Parathyroid adenoma (tissue), 2 donors: ENCODE results near the gene BUB3.

ENCODE experiments used
- H2AFZ ChIP-seq: fragments of 300-600 bp; sonication (generic); one replicate; pipeline ENCODE4 v1.7.0; 2017; ENCODE audit warnings: antibody characterized with exemption, mild to moderate bottlenecking
- H3K27ac ChIP-seq: fragments of 300-600 bp; sonication (generic); one replicate; pipeline ENCODE4 v1.7.0; 2017
- H3K27me3 ChIP-seq: fragments of 300-600 bp; sonication (generic); one replicate; pipeline ENCODE4 v1.7.0; 2017; ENCODE audit warnings: low read length; ENCODE audit not compliant: control insufficient read depth, insufficient read depth
- H3K36me3 ChIP-seq: fragments of 300-600 bp; sonication (generic); one replicate; pipeline ENCODE4 v1.7.0; 2017; ENCODE audit warnings: low read length; ENCODE audit not compliant: control insufficient read depth, insufficient read depth
- H3K4me1 ChIP-seq: fragments of 300-600 bp; sonication (generic); one replicate; pipeline ENCODE4 v1.7.0; 2017; ENCODE audit warnings: control low read depth
- H3K4me2 ChIP-seq: fragments of 300-600 bp; sonication (generic); one replicate; pipeline ENCODE4 v1.7.0; 2017; ENCODE audit warnings: low read length
- H3K4me3 ChIP-seq: fragments of 300-600 bp; sonication (generic); one replicate; pipeline ENCODE4 v1.7.0; 2017; ENCODE audit warnings: low read depth, low read length
- H3K79me2 ChIP-seq: fragments of 300-600 bp; sonication (generic); one replicate; pipeline ENCODE4 v1.7.0; 2017; ENCODE audit warnings: control low read depth
- H3K9ac ChIP-seq: fragments of 300-600 bp; sonication (generic); one replicate; pipeline ENCODE4 v1.7.0; 2017; ENCODE audit warnings: mild to moderate bottlenecking
- H3K9me3 ChIP-seq: fragments of 300-600 bp; sonication (generic); one replicate; pipeline ENCODE4 v1.7.0; 2017; ENCODE audit warnings: low read length; ENCODE audit not compliant: control insufficient read depth
- CTCF ChIP-seq: fragments of 300-600 bp; sonication (generic); IDR thresholded peaks from one replicate; pipeline ENCODE4 v1.7.0; 2017; ENCODE audit warnings: antibody characterized with exemption, mild to moderate bottlenecking
- donor health status: primary hyperparathyroidism.

BUB3 gene

GRCh38 chr10:123140983-123141390 is 13.2 kb upstream of the BUB3 start:
- Histone ChIP-seq H3K79me2 (no peaks in the 10 kb centered on the region), H3K9ac (no peak overlapping the region), H3K4me3 (no peak overlapping the region), H3K27ac (no peak overlapping the region), H3K36me3 (no peaks in the 10 kb centered on the region), H3K4me1 (no peaks in the 10 kb centered on the region), H3K9me3 (no peaks in the 10 kb centered on the region), H3K4me2 (no peak overlapping the region), H2AFZ (no peak overlapping the region), H3K27me3 (peaks cover 3% of the 10 kb centered on the region)
- no peak for TF ChIP-seq CTCF

- Histone ChIP-seq H3K4me1 (no peaks in the 10 kb centered on the region), H3K9ac (no peak overlapping the region), H3K27me3 (peaks cover 4% of the 10 kb centered on the region), H3K27ac (no peak overlapping the region), H3K9me3 (no peaks in the 10 kb centered on the region), H3K79me2 (no peaks in the 10 kb centered on the region), H2AFZ (no peak overlapping the region), H3K4me2 (no peak overlapping the region), H3K4me3 (no peak overlapping the region), H3K36me3 (no peaks in the 10 kb centered on the region)
- TF ChIP-seq CTCF, result no peak
These were observed 12.2 kb upstream of the BUB3 start for GRCh38 chr10:123141791-123142700.

- no peak overlapping the region for H3K9ac ChIP-seq
- no peaks in the 10 kb centered on the region for H3K4me1 ChIP-seq
- H3K27me3 ChIP-seq, result peaks cover 8% of the 10 kb centered on the region
- H3K4me3 ChIP-seq, result no peak overlapping the region
- TF ChIP-seq CTCF, result no peak
- no peaks in the 10 kb centered on the region for H3K36me3 ChIP-seq
- no peaks in the 10 kb centered on the region for H3K79me2 ChIP-seq
- no peaks in the 10 kb centered on the region for H3K9me3 ChIP-seq
- no peak overlapping the region for H3K4me2 ChIP-seq
- H3K27ac ChIP-seq, result no peak overlapping the region
- no peak overlapping the region for H2AFZ ChIP-seq
These were observed 11.5 kb upstream of the BUB3 start for GRCh38 chr10:123142701-123143161.

- no peak overlapping the region for H3K27ac ChIP-seq
- no peaks in the 10 kb centered on the region for H3K9me3 ChIP-seq
- H3K79me2 ChIP-seq, result no peaks in the 10 kb centered on the region
- H3K9ac ChIP-seq, result no peak overlapping the region
- no peak overlapping the region for H2AFZ ChIP-seq
- H3K4me1 ChIP-seq, result no peaks in the 10 kb centered on the region
- peaks cover 8% of the 10 kb centered on the region for H3K27me3 ChIP-seq
- H3K4me3 ChIP-seq, result no peak overlapping the region
- no peak overlapping the region for H3K4me2 ChIP-seq
- no peaks in the 10 kb centered on the region for H3K36me3 ChIP-seq
- no peak for TF ChIP-seq CTCF
These were observed 10.9 kb upstream of the BUB3 start for GRCh38 chr10:123143162-123143824.
